Activated CD8-positive, alpha-beta memory T cell treated with anti-CD3 and anti-CD28 coated beads, Interleukin-2, amount 50 U/mL, for 1 hour (primary cell): ENCODE data around the gene HERC5.
A peak's percentile ranks its signal among the peaks of the same experiment; 100 is the strongest.
"Not testable (repeated sequence)": the region's sequence is repeated elsewhere in the genome, so short reads cannot be mapped to it uniquely, and the experiment has no call there.

Source experiments
- DNase-seq: peaks from one replicate; pipeline ENCODE4 v3.0.0-alpha.2; 2020; ENCODE audit errors: extremely low read depth

HERC5 gene

GRCh38 chr4:88448211-88448765 is 8.6 kb upstream of the HERC5 start:
- not testable (repeated sequence) for DNase-seq

GRCh38 chr4:88448889-88449288 is 8.0 kb upstream of the HERC5 start:
- no peak for DNase-seq

- DNase-seq, result no peak
Observed at GRCh38 chr4:88449290-88449689, 7.6 kb upstream of the HERC5 start.

- DNase-seq, result no peak
Observed at GRCh38 chr4:88451205-88451604, 5.7 kb upstream of the HERC5 start.

GRCh38 chr4:88452912-88453311 is 4.0 kb upstream of the HERC5 start:
- DNase-seq, result no peak

- DNase-seq, result peak; percentile 4
Observed at GRCh38 chr4:88457307-88458103, 586 bp downstream of the HERC5 start.

GRCh38 chr4:88458104-88458740 is 1.3 kb downstream of the HERC5 start:
- DNase-seq, result no peak

- DNase-seq, result no peak
Observed at GRCh38 chr4:88465653-88466192, 8.8 kb downstream of the HERC5 start.

GRCh38 chr4:88467392-88467791 is 10.5 kb downstream of the HERC5 start:
- no peak for DNase-seq

- no peak for DNase-seq
Observed at GRCh38 chr4:88477229-88477860, 20.4 kb downstream of the HERC5 start.

GRCh38 chr4:88478247-88478646 is 21.3 kb downstream of the HERC5 start:
- DNase-seq, result no peak

- no peak for DNase-seq
Observed at GRCh38 chr4:88481537-88481936, 24.6 kb downstream of the HERC5 start.

- no peak for DNase-seq
Observed at GRCh38 chr4:88489100-88489761, 32.3 kb downstream of the HERC5 start.

GRCh38 chr4:88497859-88498409 is 41.0 kb downstream of the HERC5 start:
- no peak for DNase-seq

GRCh38 chr4:88503344-88503743 is 46.4 kb downstream of the HERC5 start:
- no peak for DNase-seq

- no peak for DNase-seq
Observed at GRCh38 chr4:88511236-88511635, 54.3 kb downstream of the HERC5 start.

GRCh38 chr4:88514557-88515511 is 57.9 kb downstream of the HERC5 start:
- DNase-seq, result no peak

- no peak for DNase-seq
Observed at GRCh38 chr4:88516746-88517145, 59.8 kb downstream of the HERC5 start.

- no peak for DNase-seq
Observed at GRCh38 chr4:88517825-88518224, 60.9 kb downstream of the HERC5 start.

- no peak for DNase-seq
Observed at GRCh38 chr4:88518911-88519310, 62.0 kb downstream of the HERC5 start.
